Measurements from ENCODE around the gene TBCCD1.

The TBCCD1 gene

GRCh38 chr3:186520957-186521842, 45.9 kb downstream of the TBCCD1 start:
- peaks cover 56% of the 10 kb centered on the region for H3K4me1 Mint-ChIP-seq
- H3K27ac Mint-ChIP-seq, result peak overlapping the region; percentile 48
- H3K4me3 Mint-ChIP-seq, result no peak overlapping the region
- peaks cover 10% of the 10 kb centered on the region for H3K36me3 Mint-ChIP-seq
- ATAC-seq (peak; percentile 86), DNase-seq (ENCODE audit: low spot score in 2 of 2) (peak in 1 of 2 donors; percentile 81)
- H3K9me3 Mint-ChIP-seq, result no peaks in the 10 kb centered on the region

GRCh38 chr3:186520431-186520830, 46.7 kb downstream of the TBCCD1 start:
- peaks cover 64% of the 10 kb centered on the region for H3K4me1 Mint-ChIP-seq
- no peak for DNase-seq (ENCODE audit: low spot score in 2 of 2)
- ATAC-seq, result no peak
- H3K4me3 Mint-ChIP-seq, result no peak overlapping the region
- peaks cover 12% of the 10 kb centered on the region for H3K36me3 Mint-ChIP-seq
- H3K9me3 Mint-ChIP-seq, result no peaks in the 10 kb centered on the region
- no peak overlapping the region for H3K27ac Mint-ChIP-seq

- H3K4me1 Mint-ChIP-seq, result peaks cover 76% of the 10 kb centered on the region
- H3K36me3 Mint-ChIP-seq, result peaks cover 12% of the 10 kb centered on the region
- peak; percentile 84 for ATAC-seq
- DNase-seq (ENCODE audit: low spot score in 2 of 2), result peak; percentile 38 to 72
- H3K9me3 Mint-ChIP-seq, result no peaks in the 10 kb centered on the region
- H3K27ac Mint-ChIP-seq, result peak overlapping the region; percentile 18
- peak overlapping the region; percentile 46 for H3K4me3 Mint-ChIP-seq
Measured at GRCh38 chr3:186519021-186519658, 48.0 kb downstream of the TBCCD1 start.

GRCh38 chr3:186517218-186517617, 49.9 kb downstream of the TBCCD1 start:
- no peak overlapping the region for H3K27ac Mint-ChIP-seq
- H3K4me3 Mint-ChIP-seq, result no peak overlapping the region
- ATAC-seq, result no peak
- H3K36me3 Mint-ChIP-seq, result peaks cover 12% of the 10 kb centered on the region
- no peak for DNase-seq (ENCODE audit: low spot score in 2 of 2)
- H3K4me1 Mint-ChIP-seq, result peaks cover 89% of the 10 kb centered on the region
- H3K9me3 Mint-ChIP-seq, result no peaks in the 10 kb centered on the region

GRCh38 chr3:186516646-186517045, 50.5 kb downstream of the TBCCD1 start:
- Mint-ChIP-seq H3K9me3 (no peaks in the 10 kb centered on the region), H3K4me3 (no peak overlapping the region), H3K36me3 (peaks cover 12% of the 10 kb centered on the region), H3K4me1 (peaks cover 90% of the 10 kb centered on the region), H3K27ac (no peak overlapping the region)
- DNase-seq (ENCODE audit: low spot score in 2 of 2) (no peak), ATAC-seq (no peak)

- H3K4me1 Mint-ChIP-seq, result peaks cover 91% of the 10 kb centered on the region
- no peak overlapping the region for H3K27ac Mint-ChIP-seq
- no peak overlapping the region for H3K4me3 Mint-ChIP-seq
- H3K36me3 Mint-ChIP-seq, result peaks cover 12% of the 10 kb centered on the region
- DNase-seq (ENCODE audit: low spot score in 2 of 2), result no peak
- no peak for ATAC-seq
- H3K9me3 Mint-ChIP-seq, result no peaks in the 10 kb centered on the region
Measured at GRCh38 chr3:186515125-186515524, 52.0 kb downstream of the TBCCD1 start.

GRCh38 chr3:186514296-186515002, 52.7 kb downstream of the TBCCD1 start:
- Mint-ChIP-seq H3K9me3 (no peaks in the 10 kb centered on the region), H3K4me1 (peaks cover 89% of the 10 kb centered on the region), H3K27ac (no peak overlapping the region), H3K36me3 (peaks cover 12% of the 10 kb centered on the region), H3K4me3 (no peak overlapping the region)
- no peak for DNase-seq (ENCODE audit: low spot score in 2 of 2)
- ATAC-seq, result peak; percentile 65

DNA sequence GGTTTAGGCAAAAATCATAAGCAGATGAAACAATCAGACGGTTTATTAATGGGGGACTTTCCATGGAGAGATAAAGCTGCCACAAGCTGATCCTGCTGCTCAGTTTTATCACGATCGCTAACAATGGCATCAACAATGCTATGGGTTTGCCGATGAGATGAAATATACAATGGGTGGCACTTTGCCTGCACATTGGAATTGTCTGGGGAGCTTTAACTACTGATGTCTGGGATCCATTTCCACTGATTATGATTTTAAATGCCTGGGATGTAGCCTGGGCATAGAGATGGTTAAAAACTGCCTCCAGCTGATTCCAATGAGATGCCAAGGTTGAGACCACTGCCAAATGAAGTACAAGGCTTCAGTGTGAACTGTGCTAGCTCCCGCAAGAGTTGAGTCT, 53.8 kb downstream of the TBCCD1 start:
- H3K9me3 Mint-ChIP-seq, result no peaks in the 10 kb centered on the region
- H3K4me1 Mint-ChIP-seq, result peaks cover 78% of the 10 kb centered on the region
- H3K4me3 Mint-ChIP-seq, result no peak overlapping the region
- ATAC-seq, result no peak
- H3K27ac Mint-ChIP-seq, result no peak overlapping the region
- no peak for DNase-seq (ENCODE audit: low spot score in 2 of 2)
- peaks cover 8% of the 10 kb centered on the region for H3K36me3 Mint-ChIP-seq

- DNase-seq (ENCODE audit: low spot score in 2 of 2) (no peak), ATAC-seq (no peak)
- Mint-ChIP-seq H3K4me3 (no peak overlapping the region), H3K27ac (no peak overlapping the region), H3K9me3 (no peaks in the 10 kb centered on the region), H3K4me1 (peaks cover 72% of the 10 kb centered on the region), H3K36me3 (peaks cover 8% of the 10 kb centered on the region)
Measured at GRCh38 chr3:186512570-186513302, 54.4 kb downstream of the TBCCD1 start.

DNA sequence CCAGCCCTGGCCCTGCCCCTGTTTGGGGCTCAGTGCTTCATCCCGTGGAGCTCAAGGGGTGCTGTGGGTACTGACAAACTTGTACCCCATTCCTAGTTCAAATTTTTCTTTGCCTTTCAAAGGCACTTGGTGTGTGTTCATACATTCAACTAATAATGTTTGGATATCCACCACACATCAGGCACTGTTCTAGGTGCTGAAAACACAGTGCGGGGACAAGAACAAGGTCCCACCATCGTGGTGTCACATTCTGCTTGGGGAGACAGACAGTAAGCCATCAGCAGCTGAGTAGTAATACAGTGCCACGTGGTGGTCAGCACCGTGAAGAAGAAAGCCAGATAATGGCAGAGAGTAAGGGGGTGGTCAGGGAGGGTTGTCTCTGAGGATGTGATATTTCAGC, 55.4 kb downstream of the TBCCD1 start:
- Mint-ChIP-seq H3K4me3 (no peak overlapping the region), H3K27ac (peak overlapping the region; percentile 73), H3K36me3 (peaks cover 7% of the 10 kb centered on the region), H3K9me3 (no peaks in the 10 kb centered on the region), H3K4me1 (peaks cover 71% of the 10 kb centered on the region)
- DNase-seq (ENCODE audit: low spot score in 2 of 2) (no peak), ATAC-seq (no peak)

GRCh38 chr3:186511245-186511644, 55.9 kb downstream of the TBCCD1 start:
- H3K4me1 Mint-ChIP-seq, result peaks cover 70% of the 10 kb centered on the region
- H3K36me3 Mint-ChIP-seq, result peaks cover 3% of the 10 kb centered on the region
- ATAC-seq, result peak; percentile 87
- no peaks in the 10 kb centered on the region for H3K9me3 Mint-ChIP-seq
- peak overlapping the region; percentile 39 for H3K4me3 Mint-ChIP-seq
- DNase-seq (ENCODE audit: low spot score in 2 of 2), result no peak
- H3K27ac Mint-ChIP-seq, result peak overlapping the region; percentile 73

GRCh38 chr3:186510374-186511079, 56.6 kb downstream of the TBCCD1 start:
- no peaks in the 10 kb centered on the region for H3K36me3 Mint-ChIP-seq
- H3K4me3 Mint-ChIP-seq, result peak overlapping the region; percentile 39
- peaks cover 64% of the 10 kb centered on the region for H3K4me1 Mint-ChIP-seq
- peak overlapping the region; percentile 73 for H3K27ac Mint-ChIP-seq
- ATAC-seq, result no peak
- DNase-seq (ENCODE audit: low spot score in 2 of 2), result no peak
- no peaks in the 10 kb centered on the region for H3K9me3 Mint-ChIP-seq

DNA sequence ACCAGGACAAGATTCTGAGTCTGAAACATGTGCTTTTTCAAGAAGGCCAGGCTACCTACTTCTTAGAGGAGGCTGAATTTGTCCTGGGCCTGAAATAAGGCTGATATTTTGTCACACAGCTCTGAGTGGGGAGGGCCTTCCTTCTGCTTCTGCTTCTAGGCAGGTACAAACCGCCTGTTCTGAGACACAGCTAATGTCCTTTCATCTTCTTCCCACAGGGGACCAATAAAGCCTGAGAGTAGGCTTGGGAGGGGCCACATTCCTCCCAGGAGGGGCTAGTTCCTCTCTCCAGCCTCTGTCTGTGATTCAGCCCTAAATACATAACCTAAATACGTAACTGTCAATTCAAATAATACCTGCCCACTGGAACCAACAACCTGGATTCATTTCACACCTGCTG, 57.7 kb downstream of the TBCCD1 start:
- Mint-ChIP-seq H3K4me3 (no peak overlapping the region), H3K4me1 (peaks cover 53% of the 10 kb centered on the region), H3K9me3 (no peaks in the 10 kb centered on the region), H3K36me3 (no peaks in the 10 kb centered on the region), H3K27ac (no peak overlapping the region)
- DNase-seq (ENCODE audit: low spot score in 2 of 2), result no peak
- no peak for ATAC-seq

DNA sequence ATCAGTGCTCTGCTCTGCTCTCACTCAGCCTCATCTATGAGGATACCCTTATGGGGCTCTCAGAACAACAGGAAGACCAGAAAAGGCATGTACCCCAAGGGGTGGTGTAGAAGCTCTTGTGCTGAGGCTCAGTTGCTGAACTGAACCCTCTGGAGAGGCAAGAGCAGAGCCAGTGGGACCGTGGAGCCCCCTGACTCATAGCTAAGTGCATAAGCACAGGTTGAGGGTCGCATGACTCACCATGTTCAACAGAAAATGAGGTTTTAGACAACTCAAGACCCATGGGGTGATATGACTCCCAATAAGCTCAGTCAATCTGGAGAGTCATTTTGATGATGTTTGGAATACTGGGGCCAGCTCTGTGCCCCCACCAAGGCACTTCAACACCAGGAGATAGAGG, 60.3 kb downstream of the TBCCD1 start:
- no peak overlapping the region for H3K27ac Mint-ChIP-seq
- no peaks in the 10 kb centered on the region for H3K36me3 Mint-ChIP-seq
- DNase-seq (ENCODE audit: low spot score in 2 of 2) (no peak), ATAC-seq (peak; percentile 58)
- H3K9me3 Mint-ChIP-seq, result no peaks in the 10 kb centered on the region
- H3K4me1 Mint-ChIP-seq, result peaks cover 47% of the 10 kb centered on the region
- no peak overlapping the region for H3K4me3 Mint-ChIP-seq

Measured in stimulated activated effector memory CD8-positive, alpha-beta T cell treated with anti-CD3 and anti-CD28 coated beads, Interleukin-12 subunit alpha, Interleukin-12 subunit beta, amount 100 ng/mL, for 72 hours (primary cell).